Measurements from ENCODE around the gene CD300A. TPM values are rescaled to one million over a fixed set of nuclear protein-coding genes. Genes with fewer than 3 reads are reported as not detected.

Gene CD300A
- total RNA-seq, 1 experiment from 2014 or later: 0.71 TPM

DNA sequence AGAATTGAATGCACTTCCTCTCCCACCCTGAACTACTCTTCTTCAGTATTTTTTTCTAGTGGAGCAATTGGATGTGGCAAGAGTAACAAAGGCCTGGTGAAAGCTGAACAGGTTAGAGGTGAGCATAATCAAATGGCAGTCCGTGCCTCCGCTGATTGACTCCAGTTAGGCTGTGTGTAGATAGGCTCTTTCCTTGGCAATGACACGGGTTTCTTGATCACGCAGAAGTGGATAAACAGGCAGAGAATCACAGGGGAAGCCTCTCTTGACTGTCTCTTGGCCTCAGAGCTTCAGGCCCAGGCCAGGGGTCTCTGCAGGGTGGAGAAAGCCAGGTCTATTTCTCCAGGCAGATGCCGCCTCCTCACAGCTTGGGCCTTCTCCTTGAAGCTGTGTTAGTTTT, 60.6 kb downstream of the CD300A start:
- intact Hi-C loops (cut with micrococcal nuclease): no loop called here

DNA sequence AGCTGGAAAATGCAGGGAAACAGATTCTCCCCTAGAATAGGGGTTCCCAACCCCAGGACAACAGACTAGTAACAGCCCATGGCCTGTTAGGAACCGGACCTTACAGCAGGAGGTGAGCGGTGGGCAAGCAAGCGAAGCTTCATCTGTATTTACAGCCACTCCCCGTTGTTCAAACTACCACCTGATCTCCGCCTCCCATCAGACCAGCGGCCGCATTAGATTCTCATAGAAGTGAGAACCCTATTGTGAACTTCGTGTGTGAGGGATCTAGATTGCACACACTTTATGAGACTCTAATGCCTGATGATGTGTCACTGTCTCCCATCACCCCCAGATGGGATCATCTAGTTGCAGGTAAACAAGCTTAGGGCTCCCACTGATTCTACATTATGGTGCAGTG, 61.3 kb downstream of the CD300A start:
- ATAC-seq: no peak
- no peaks in the 10 kb centered on the region for H4K20me1 ChIP-seq (ENCODE audit: insufficient read depth)
- H3K4me2 ChIP-seq (ENCODE audit: low read length): no peak overlapping the region
- no peak overlapping the region for H3K27ac ChIP-seq (ENCODE audit: low read depth, low read length)
- H3K36me3 ChIP-seq (ENCODE audit: control insufficient read depth in 1 of 2, insufficient read depth in 2 of 2, low read length in 2 of 2): no peaks in the 10 kb centered on the region
- BruUV-seq (replicated peaks): no TSS peak
- no peak overlapping the region for H2AFZ ChIP-seq (ENCODE audit: low read depth, low read length, poor library complexity, severe bottlenecking)
- DNase-seq (ENCODE audit: low read depth, low spot score): no peak
- intact Hi-C loops (cut with micrococcal nuclease): no loop called here
- RAD21 ChIA-PET (ENCODE audit: low non-redundant PET in 1 of 2, low total read pairs in 2 of 2, uncharacterized antibody in 2 of 2, unreplicated experiment in 2 of 2): interaction anchor here in 1 of 2 experiments (0.6 kb wide), 1 partner anchor 228 kb away, joined by 3 read pairs; no protein-coding TSS in a partner anchor
- no peak overlapping the region for H3K4me3 ChIP-seq (replicated peaks in 1 of 2; ENCODE audit: low read depth in 1 of 2, low read length in 2 of 2)
- H3K9me3 ChIP-seq (ENCODE audit: control insufficient read depth in 1 of 2, insufficient read depth in 1 of 2, low read depth in 1 of 2, low read length in 2 of 2): no peaks in the 10 kb centered on the region
- peaks cover 69% of the 10 kb centered on the region for H3K27me3 ChIP-seq (ENCODE audit: insufficient read depth, low read length)
- H3K9me2 ChIP-seq (ENCODE audit: insufficient read depth): no peaks in the 10 kb centered on the region
- POLR2A ChIA-PET: interaction anchor here (1.3 kb wide), 1 partner anchor 42 kb away, joined by 3 read pairs; no protein-coding TSS in a partner anchor
- CTCF ChIA-PET: interaction anchor here (1.5 kb wide), 1 partner anchor 160 kb away, joined by 5 read pairs; no protein-coding TSS in a partner anchor
- H3K4me1 ChIP-seq (ENCODE audit: control insufficient read depth in 1 of 2, insufficient read depth in 2 of 2, low read length in 2 of 2): no peaks in the 10 kb centered on the region
- no peak overlapping the region for H3K9ac ChIP-seq (ENCODE audit: low read length)
- no peaks in the 10 kb centered on the region for H3K79me2 ChIP-seq (ENCODE audit: insufficient read depth, low read length)
- TF ChIP-seq EZH2phosphoT487 (IDR thresholded peaks at IDR 0.05; ENCODE audit: borderline replicate concordance) (no peak), ELF1 (IDR thresholded peaks at IDR 0.05; ENCODE audit: borderline replicate concordance, low read depth) (no peak), ZFX (IDR thresholded peaks at IDR 0.05) (no peak), CTCF (IDR thresholded peaks at IDR 0.05 in 2 of 3, conservative IDR thresholded peaks at IDR 0.05 in 1 of 3; ENCODE audit: borderline replicate concordance in 1 of 3, insufficient read depth in 1 of 3, low read depth in 2 of 3, low read length in 2 of 3) (no peak), CEBPB (IDR thresholded peaks at IDR 0.05; ENCODE audit: low read depth) (no peak), EGR1 (IDR thresholded peaks at IDR 0.05; ENCODE audit: low read depth) (no peak), POLR2AphosphoS5 (IDR thresholded peaks at IDR 0.05; ENCODE audit: low read depth, low read length) (no peak), POLR2A (IDR thresholded peaks at IDR 0.05; ENCODE audit: borderline replicate concordance, extremely low read depth, insufficient read depth, insufficient read length) (no peak)
- TF ChIP-seq, protein P1, sequence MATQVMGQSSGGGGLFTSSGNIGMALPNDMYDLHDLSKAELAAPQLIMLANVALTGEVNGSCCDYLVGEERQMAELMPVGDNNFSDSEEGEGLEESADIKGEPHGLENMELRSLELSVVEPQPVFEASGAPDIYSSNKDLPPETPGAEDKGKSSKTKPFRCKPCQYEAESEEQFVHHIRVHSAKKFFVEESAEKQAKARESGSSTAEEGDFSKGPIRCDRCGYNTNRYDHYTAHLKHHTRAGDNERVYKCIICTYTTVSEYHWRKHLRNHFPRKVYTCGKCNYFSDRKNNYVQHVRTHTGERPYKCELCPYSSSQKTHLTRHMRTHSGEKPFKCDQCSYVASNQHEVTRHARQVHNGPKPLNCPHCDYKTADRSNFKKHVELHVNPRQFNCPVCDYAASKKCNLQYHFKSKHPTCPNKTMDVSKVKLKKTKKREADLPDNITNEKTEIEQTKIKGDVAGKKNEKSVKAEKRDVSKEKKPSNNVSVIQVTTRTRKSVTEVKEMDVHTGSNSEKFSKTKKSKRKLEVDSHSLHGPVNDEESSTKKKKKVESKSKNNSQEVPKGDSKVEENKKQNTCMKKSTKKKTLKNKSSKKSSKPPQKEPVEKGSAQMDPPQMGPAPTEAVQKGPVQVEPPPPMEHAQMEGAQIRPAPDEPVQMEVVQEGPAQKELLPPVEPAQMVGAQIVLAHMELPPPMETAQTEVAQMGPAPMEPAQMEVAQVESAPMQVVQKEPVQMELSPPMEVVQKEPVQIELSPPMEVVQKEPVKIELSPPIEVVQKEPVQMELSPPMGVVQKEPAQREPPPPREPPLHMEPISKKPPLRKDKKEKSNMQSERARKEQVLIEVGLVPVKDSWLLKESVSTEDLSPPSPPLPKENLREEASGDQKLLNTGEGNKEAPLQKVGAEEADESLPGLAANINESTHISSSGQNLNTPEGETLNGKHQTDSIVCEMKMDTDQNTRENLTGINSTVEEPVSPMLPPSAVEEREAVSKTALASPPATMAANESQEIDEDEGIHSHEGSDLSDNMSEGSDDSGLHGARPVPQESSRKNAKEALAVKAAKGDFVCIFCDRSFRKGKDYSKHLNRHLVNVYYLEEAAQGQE (IDR thresholded peaks at IDR 0.05; ENCODE audit: low read depth): no peak
- TF ChIP-seq, protein P2, sequence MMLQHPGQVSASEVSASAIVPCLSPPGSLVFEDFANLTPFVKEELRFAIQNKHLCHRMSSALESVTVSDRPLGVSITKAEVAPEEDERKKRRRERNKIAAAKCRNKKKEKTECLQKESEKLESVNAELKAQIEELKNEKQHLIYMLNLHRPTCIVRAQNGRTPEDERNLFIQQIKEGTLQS (IDR thresholded peaks at IDR 0.05): no peak
- TF ChIP-seq, protein P3, sequence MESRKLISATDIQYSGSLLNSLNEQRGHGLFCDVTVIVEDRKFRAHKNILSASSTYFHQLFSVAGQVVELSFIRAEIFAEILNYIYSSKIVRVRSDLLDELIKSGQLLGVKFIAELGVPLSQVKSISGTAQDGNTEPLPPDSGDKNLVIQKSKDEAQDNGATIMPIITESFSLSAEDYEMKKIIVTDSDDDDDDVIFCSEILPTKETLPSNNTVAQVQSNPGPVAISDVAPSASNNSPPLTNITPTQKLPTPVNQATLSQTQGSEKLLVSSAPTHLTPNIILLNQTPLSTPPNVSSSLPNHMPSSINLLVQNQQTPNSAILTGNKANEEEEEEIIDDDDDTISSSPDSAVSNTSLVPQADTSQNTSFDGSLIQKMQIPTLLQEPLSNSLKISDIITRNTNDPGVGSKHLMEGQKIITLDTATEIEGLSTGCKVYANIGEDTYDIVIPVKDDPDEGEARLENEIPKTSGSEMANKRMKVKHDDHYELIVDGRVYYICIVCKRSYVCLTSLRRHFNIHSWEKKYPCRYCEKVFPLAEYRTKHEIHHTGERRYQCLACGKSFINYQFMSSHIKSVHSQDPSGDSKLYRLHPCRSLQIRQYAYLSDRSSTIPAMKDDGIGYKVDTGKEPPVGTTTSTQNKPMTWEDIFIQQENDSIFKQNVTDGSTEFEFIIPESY (IDR thresholded peaks at IDR 0.05; ENCODE audit: extremely low read depth, insufficient replicate concordance, low read length): no peak

More for the DNA sequence above, 60.6 kb downstream of the CD300A start:
- no peak for TF ChIP-seq EZH2phosphoT487 (IDR thresholded peaks at IDR 0.05; ENCODE audit: borderline replicate concordance)
- TF ChIP-seq CBX3 (IDR thresholded peaks at IDR 0.05; ENCODE audit: low read depth): no peak
- DNase-seq (ENCODE audit: low read depth, low spot score) (no peak), ATAC-seq (no peak)
- Histone ChIP-seq H3K79me2 (ENCODE audit: insufficient read depth, low read length) (no peaks in the 10 kb centered on the region), H3K27me3 (ENCODE audit: insufficient read depth, low read length) (peaks cover 75% of the 10 kb centered on the region), H4K20me1 (ENCODE audit: insufficient read depth) (no peaks in the 10 kb centered on the region), H3K9ac (ENCODE audit: low read length) (no peak overlapping the region), H3K4me3 (replicated peaks in 1 of 2; ENCODE audit: low read depth in 1 of 2, low read length in 2 of 2) (no peak overlapping the region), H3K9me2 (ENCODE audit: insufficient read depth) (no peaks in the 10 kb centered on the region), H2AFZ (ENCODE audit: low read depth, low read length, poor library complexity, severe bottlenecking) (no peak overlapping the region), H3K4me2 (ENCODE audit: low read length) (no peak overlapping the region), H3K36me3 (ENCODE audit: control insufficient read depth in 1 of 2, insufficient read depth in 2 of 2, low read length in 2 of 2) (no peaks in the 10 kb centered on the region), H3K9me3 (ENCODE audit: control insufficient read depth in 1 of 2, insufficient read depth in 1 of 2, low read depth in 1 of 2, low read length in 2 of 2) (no peaks in the 10 kb centered on the region), H3K27ac (ENCODE audit: low read depth, low read length) (no peak overlapping the region), H3K4me1 (ENCODE audit: control insufficient read depth in 1 of 2, insufficient read depth in 2 of 2, low read length in 2 of 2) (no peaks in the 10 kb centered on the region)
- BruUV-seq (replicated peaks): no TSS peak
- ChIA-PET CTCF (interaction anchor here (0.6 to 1.4 kb wide), 3 partner anchors 39 to 159 kb away, joined by 3 read pairs; no protein-coding TSS in a partner anchor), POLR2A (interaction anchor here (1.3 kb wide), 1 partner anchor 42 kb away, joined by 3 read pairs; no protein-coding TSS in a partner anchor), RAD21 (ENCODE audit: low non-redundant PET in 1 of 2, low total read pairs in 2 of 2, uncharacterized antibody in 2 of 2, unreplicated experiment in 2 of 2) (no interaction called here)
